Measurements from ENCODE around the gene MRC1. TPM values are rescaled to one million over a fixed set of nuclear protein-coding genes. Genes with fewer than 3 reads are reported as not detected.

MRC1 gene
- total RNA-seq, result under 1 TPM in 3 of 5 donors, not detected in 2; 0.53 to 0.76 (median 0.60) TPM
- 0.20 TPM for total RNA-seq (2013)
- 0.06 to 5.2 (median 0.42) reads per million in 29 experiments for total RNA-seq

DNA sequence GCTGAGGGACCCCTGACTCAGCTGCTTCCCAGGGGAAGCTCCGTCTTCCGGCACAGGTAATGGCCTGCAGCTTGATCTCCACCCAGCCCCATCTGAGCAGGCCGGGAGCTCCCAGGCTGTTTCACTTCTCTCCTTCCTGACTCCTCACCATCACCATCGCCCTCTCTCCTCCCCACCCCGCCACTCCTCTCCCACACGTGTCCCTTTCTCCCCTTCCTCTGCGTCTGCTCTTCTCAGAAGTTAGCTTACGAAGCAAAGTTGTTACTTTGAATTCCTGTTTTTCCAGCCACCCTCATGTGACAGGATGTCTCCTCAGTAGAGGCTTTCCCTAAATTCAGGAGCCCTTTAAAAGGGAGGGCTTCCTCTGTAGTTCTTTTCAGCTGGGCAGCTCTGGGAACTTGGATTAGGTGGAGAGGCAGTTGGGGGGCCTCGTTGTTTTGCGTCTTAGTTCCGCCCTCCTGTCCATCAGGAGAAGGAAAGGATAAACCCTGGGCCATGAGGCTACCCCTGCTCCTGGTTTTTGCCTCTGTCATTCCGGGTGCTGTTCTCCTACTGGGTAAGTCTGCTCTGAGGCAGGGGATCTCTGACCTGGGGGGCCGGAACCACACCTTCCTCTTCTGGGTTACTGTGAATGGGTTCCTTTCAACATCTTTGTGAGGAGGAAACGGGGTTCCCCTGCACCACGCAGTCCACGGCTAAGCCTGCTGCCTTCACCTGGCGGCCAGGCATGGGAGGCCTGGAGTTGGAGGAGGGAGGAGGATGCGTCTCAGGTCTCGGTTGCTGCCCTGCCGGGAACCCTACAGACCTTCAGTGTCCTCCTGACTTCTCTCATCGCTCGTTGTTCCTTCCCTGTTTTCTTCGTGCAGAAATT lies at the start of gene MRC1:
TSS of gene MRC1 (plus strand) at position 378 of the 871 bp plus-strand sequence. CDS start at position 496, 118 bp downstream.
- ChIA-PET CTCF (no interaction called here), POLR2A (no interaction called here)
- Mint-ChIP-seq H3K36me3 (no peaks in the 10 kb centered on the region), H3K27me3 (peaks cover 16 to 24% of the 10 kb centered on the region in 2 donors), H3K9me3 (peaks cover 0 to 3% (median 0%) of the 10 kb centered on the region in 3 donors), H3K27ac (no peak within 1 kb of the TSS), H3K4me1 (peaks cover 0 to 9% (median 2%) of the 10 kb centered on the region in 3 donors), H3K4me3 (no peak within 1 kb of the TSS)
- Histone ChIP-seq H3K27ac (ENCODE audit: low read length) (no peak within 1 kb of the TSS), H3K36me3 (ENCODE audit: control insufficient read depth in 2 of 2, extremely low read depth in 1 of 2, insufficient read depth in 1 of 2, low read length in 1 of 2) (no peaks in the 10 kb centered on the region), H3K4me1 (ENCODE audit: control insufficient read depth in 1 of 2, extremely low read depth in 1 of 2, insufficient read depth in 2 of 2, low read length in 2 of 2) (no peaks in the 10 kb centered on the region), H3K4me3 (ENCODE audit: control insufficient read depth in 1 of 2, extremely low read depth in 1 of 2, low read length in 1 of 2) (no peak within 1 kb of the TSS), H3K9me3 (no peaks in the 10 kb centered on the region), H3K27me3 (replicated peaks in 1 of 2; ENCODE audit: control insufficient read depth in 2 of 2, extremely low read depth in 1 of 2, insufficient read depth in 2 of 2, low read length in 1 of 2) (peaks cover 0 to 15% of the 10 kb centered on the region in 2 experiments)
- WGBS (ENCODE audit: insufficient coverage), result 48% methylated on average over 11 of the region's 23 CpGs
- ATAC-seq (replicated peaks in 1 of 4) (no peak), DNase-seq (peak in 1 of 35 experiments; percentile 3)

GRCh38 chr10:17764142-17764541 lies 45.0 kb upstream of the MRC1 start:
- Histone ChIP-seq H3K4me3 (ENCODE audit: control insufficient read depth in 1 of 2, extremely low read depth in 1 of 2, low read length in 1 of 2) (no peak overlapping the region), H3K9me3 (no peaks in the 10 kb centered on the region), H3K27me3 (replicated peaks in 1 of 2; ENCODE audit: control insufficient read depth in 2 of 2, extremely low read depth in 1 of 2, insufficient read depth in 2 of 2, low read length in 1 of 2) (peaks cover 0 to 2% of the 10 kb centered on the region in 2 experiments), H3K4me1 (ENCODE audit: control insufficient read depth in 1 of 2, extremely low read depth in 1 of 2, insufficient read depth in 2 of 2, low read length in 2 of 2) (no peaks in the 10 kb centered on the region), H3K36me3 (ENCODE audit: control insufficient read depth in 2 of 2, extremely low read depth in 1 of 2, insufficient read depth in 1 of 2, low read length in 1 of 2) (no peaks in the 10 kb centered on the region), H3K27ac (ENCODE audit: low read length) (no peak overlapping the region)
- Mint-ChIP-seq H3K4me3 (no peak overlapping the region), H3K9me3 (peaks cover 0 to 8% (median 7%) of the 10 kb centered on the region in 3 donors), H3K36me3 (no peaks in the 10 kb centered on the region), H3K27ac (no peak overlapping the region), H3K4me1 (no peaks in the 10 kb centered on the region), H3K27me3 (peaks cover 5 to 6% of the 10 kb centered on the region in 2 donors)
- CTCF ChIA-PET, result interaction anchor here in 1 of 2 donors (0.6 kb wide), 1 partner anchor 9 kb away, joined by 3 read pairs; no protein-coding TSS in a partner anchor
- DNase-seq (no peak), ATAC-seq (replicated peaks in 1 of 4) (no peak)
- POLR2A ChIA-PET, result interaction anchor here in 1 of 2 donors (0.7 kb wide), 1 partner anchor 23 kb away, joined by 3 read pairs; no protein-coding TSS in a partner anchor
- 71% methylated on average over 1 of the region's 4 CpGs for WGBS (ENCODE audit: insufficient coverage)

DNA sequence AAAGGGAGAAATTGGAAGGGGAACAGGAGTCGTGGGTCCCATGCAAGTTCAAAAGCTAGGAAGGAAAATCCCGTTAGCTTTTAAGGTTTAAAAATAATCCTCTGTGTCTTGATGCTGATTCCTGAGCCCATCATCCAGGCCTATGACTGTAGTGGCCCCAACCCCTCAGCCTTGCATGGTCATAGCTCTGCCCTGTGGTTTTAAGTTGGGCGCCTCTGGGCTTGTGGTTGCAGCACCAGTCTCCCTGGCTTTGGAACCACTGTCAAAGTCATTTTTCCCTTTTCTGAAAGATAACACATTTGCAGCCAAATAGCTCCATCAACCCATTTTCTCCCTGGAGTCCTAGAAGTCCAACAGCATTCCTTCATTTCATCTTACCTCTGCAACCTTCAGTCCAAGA lies 43.5 kb upstream of the MRC1 start:
- POLR2A ChIA-PET, result no interaction called here
- no peak overlapping the region for H3K4me3 ChIP-seq (ENCODE audit: control insufficient read depth in 1 of 2, extremely low read depth in 1 of 2, low read length in 1 of 2)
- no CpG with 5 or more reads among the region's 3 CpGs for WGBS (ENCODE audit: insufficient coverage)

GRCh38 chr10:17766731-17767130 lies 42.4 kb upstream of the MRC1 start:
- ATAC-seq (replicated peaks in 1 of 4) (no peak), DNase-seq (no peak)
- H3K9me3 Mint-ChIP-seq, result peaks cover 0 to 8% (median 7%) of the 10 kb centered on the region in 3 donors
- Histone ChIP-seq H3K27ac (ENCODE audit: low read length) (no peak overlapping the region), H3K27me3 (replicated peaks in 1 of 2; ENCODE audit: control insufficient read depth in 2 of 2, extremely low read depth in 1 of 2, insufficient read depth in 2 of 2, low read length in 1 of 2) (peaks cover 0 to 2% of the 10 kb centered on the region in 2 experiments), H3K4me1 (ENCODE audit: control insufficient read depth in 1 of 2, extremely low read depth in 1 of 2, insufficient read depth in 2 of 2, low read length in 2 of 2) (no peaks in the 10 kb centered on the region), H3K9me3 (no peaks in the 10 kb centered on the region), H3K36me3 (ENCODE audit: control insufficient read depth in 2 of 2, extremely low read depth in 1 of 2, insufficient read depth in 1 of 2, low read length in 1 of 2) (no peaks in the 10 kb centered on the region), H3K4me3 (ENCODE audit: control insufficient read depth in 1 of 2, extremely low read depth in 1 of 2, low read length in 1 of 2) (no peak overlapping the region)
- no peak overlapping the region for H3K27ac Mint-ChIP-seq
- no CpG with 5 or more reads among the region's 1 CpG for WGBS (ENCODE audit: insufficient coverage)
- no peak overlapping the region for H3K4me3 Mint-ChIP-seq
- no peaks in the 10 kb centered on the region for H3K36me3 Mint-ChIP-seq
- ChIA-PET POLR2A (no interaction called here), CTCF (no interaction called here)
- peaks cover 8 to 9% of the 10 kb centered on the region in 2 donors for H3K27me3 Mint-ChIP-seq
- no peaks in the 10 kb centered on the region for H3K4me1 Mint-ChIP-seq

More for the DNA sequence above, 43.5 kb upstream of the MRC1 start:
- Mint-ChIP-seq H3K27ac (no peak overlapping the region), H3K27me3 (peaks cover 5 to 8% of the 10 kb centered on the region in 2 donors), H3K9me3 (peaks cover 0 to 8% (median 7%) of the 10 kb centered on the region in 3 donors), H3K36me3 (no peaks in the 10 kb centered on the region), H3K4me1 (no peaks in the 10 kb centered on the region), H3K4me3 (no peak overlapping the region)
- Histone ChIP-seq H3K27me3 (replicated peaks in 1 of 2; ENCODE audit: control insufficient read depth in 2 of 2, extremely low read depth in 1 of 2, insufficient read depth in 2 of 2, low read length in 1 of 2) (peaks cover 0 to 2% of the 10 kb centered on the region in 2 experiments), H3K4me1 (ENCODE audit: control insufficient read depth in 1 of 2, extremely low read depth in 1 of 2, insufficient read depth in 2 of 2, low read length in 2 of 2) (no peaks in the 10 kb centered on the region), H3K27ac (ENCODE audit: low read length) (no peak overlapping the region), H3K36me3 (ENCODE audit: control insufficient read depth in 2 of 2, extremely low read depth in 1 of 2, insufficient read depth in 1 of 2, low read length in 1 of 2) (no peaks in the 10 kb centered on the region), H3K9me3 (no peaks in the 10 kb centered on the region)
- CTCF ChIA-PET, result no interaction called here
- no peak for ATAC-seq (replicated peaks in 1 of 4)
- DNase-seq, result no peak

DNA sequence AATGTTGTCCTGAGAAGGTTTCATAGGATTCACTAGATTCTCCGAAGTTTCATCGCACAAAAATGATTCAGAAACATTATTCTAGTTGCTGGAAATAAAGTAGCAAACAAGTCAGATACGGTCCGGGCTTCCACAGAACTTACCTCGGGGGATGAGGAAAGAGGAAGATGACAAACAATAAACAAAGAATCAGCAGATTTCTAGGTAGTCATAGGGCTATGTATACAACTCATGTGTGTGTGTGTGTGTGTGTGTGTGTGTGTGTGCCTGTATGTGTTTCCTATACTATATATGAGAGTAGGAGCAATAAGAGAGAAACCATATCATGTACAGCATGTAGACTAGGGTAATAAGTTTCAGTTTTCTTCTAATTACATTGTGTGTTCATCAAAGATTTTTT lies 40.7 kb upstream of the MRC1 start:
- DNase-seq (no peak), ATAC-seq (replicated peaks in 1 of 4) (no peak)
- no peak overlapping the region for H3K27ac Mint-ChIP-seq
- peaks cover 0 to 8% (median 7%) of the 10 kb centered on the region in 3 donors for H3K9me3 Mint-ChIP-seq
- no peaks in the 10 kb centered on the region for H3K36me3 Mint-ChIP-seq
- no peak overlapping the region for H3K4me3 ChIP-seq (ENCODE audit: control insufficient read depth in 1 of 2, extremely low read depth in 1 of 2, low read length in 1 of 2)
- no peak overlapping the region for H3K4me3 Mint-ChIP-seq
- CTCF ChIA-PET, result no interaction called here
- H3K9me3 ChIP-seq, result no peaks in the 10 kb centered on the region
- POLR2A ChIA-PET, result no interaction called here
- H3K4me1 ChIP-seq (ENCODE audit: control insufficient read depth in 1 of 2, extremely low read depth in 1 of 2, insufficient read depth in 2 of 2, low read length in 2 of 2), result no peaks in the 10 kb centered on the region
- H3K27me3 Mint-ChIP-seq, result peaks cover 8 to 9% of the 10 kb centered on the region in 2 donors
- no peak overlapping the region for H3K27ac ChIP-seq (ENCODE audit: low read length)
- 90% methylated on average over 2 of the region's 5 CpGs for WGBS (ENCODE audit: insufficient coverage)
- no peaks in the 10 kb centered on the region for H3K36me3 ChIP-seq (ENCODE audit: control insufficient read depth in 2 of 2, extremely low read depth in 1 of 2, insufficient read depth in 1 of 2, low read length in 1 of 2)
- H3K4me1 Mint-ChIP-seq, result no peaks in the 10 kb centered on the region
- peaks cover 0 to 4% of the 10 kb centered on the region in 2 experiments for H3K27me3 ChIP-seq (replicated peaks in 1 of 2; ENCODE audit: control insufficient read depth in 2 of 2, extremely low read depth in 1 of 2, insufficient read depth in 2 of 2, low read length in 1 of 2)

DNA sequence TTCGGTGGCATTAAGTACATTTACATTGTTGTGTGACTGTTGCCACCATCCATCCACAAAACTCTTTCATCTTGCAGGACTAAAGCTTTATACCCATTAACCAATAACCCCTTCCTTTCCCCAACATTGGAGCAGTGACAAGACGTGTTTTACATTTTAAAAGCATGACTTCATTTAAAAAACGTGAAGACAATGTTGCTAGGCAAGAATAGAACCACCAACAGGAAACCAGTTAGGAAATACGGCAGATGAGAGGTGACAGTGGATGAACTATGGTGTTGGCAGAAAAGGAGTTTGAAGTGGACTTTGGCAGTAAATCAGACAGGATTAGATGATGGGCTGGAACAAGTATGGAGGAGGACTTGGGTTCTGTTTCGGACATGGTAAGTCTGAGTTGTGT lies 40.2 kb upstream of the MRC1 start:
- 53% methylated on average over 3 of the region's 5 CpGs for WGBS (ENCODE audit: insufficient coverage)
- no peak overlapping the region for H3K27ac ChIP-seq (ENCODE audit: low read length)

More for the DNA sequence above, 40.2 kb upstream of the MRC1 start:
- POLR2A ChIA-PET, result interaction anchor here in 1 of 2 donors (0.5 kb wide), 1 partner anchor 812 kb away, joined by 3 read pairs; no protein-coding TSS in a partner anchor
- Mint-ChIP-seq H3K4me3 (no peak overlapping the region), H3K27me3 (peaks cover 6 to 9% of the 10 kb centered on the region in 2 donors), H3K36me3 (no peaks in the 10 kb centered on the region), H3K9me3 (peaks cover 0 to 8% (median 7%) of the 10 kb centered on the region in 3 donors), H3K27ac (no peak overlapping the region), H3K4me1 (no peaks in the 10 kb centered on the region)
- Histone ChIP-seq H3K36me3 (ENCODE audit: control insufficient read depth in 2 of 2, extremely low read depth in 1 of 2, insufficient read depth in 1 of 2, low read length in 1 of 2) (no peaks in the 10 kb centered on the region), H3K4me1 (ENCODE audit: control insufficient read depth in 1 of 2, extremely low read depth in 1 of 2, insufficient read depth in 2 of 2, low read length in 2 of 2) (no peaks in the 10 kb centered on the region), H3K27me3 (replicated peaks in 1 of 2; ENCODE audit: control insufficient read depth in 2 of 2, extremely low read depth in 1 of 2, insufficient read depth in 2 of 2, low read length in 1 of 2) (peaks cover 0 to 4% of the 10 kb centered on the region in 2 experiments), H3K4me3 (ENCODE audit: control insufficient read depth in 1 of 2, extremely low read depth in 1 of 2, low read length in 1 of 2) (no peak overlapping the region), H3K9me3 (no peaks in the 10 kb centered on the region)
- DNase-seq, result no peak
- CTCF ChIA-PET, result no interaction called here
- no peak for ATAC-seq (replicated peaks in 1 of 4)
